ENCODE measurements around the gene DDIT4. TPM values are rescaled to one million over a fixed set of nuclear protein-coding genes. Genes with fewer than 3 reads are reported as not detected.
A peak's percentile ranks its signal among the peaks of the same experiment; 100 is the strongest.

Gene DDIT4
- total and polyA plus RNA-seq, 3 donors from 2014 or later: 46.6 to 94.3 (median 69.6) TPM

DNA sequence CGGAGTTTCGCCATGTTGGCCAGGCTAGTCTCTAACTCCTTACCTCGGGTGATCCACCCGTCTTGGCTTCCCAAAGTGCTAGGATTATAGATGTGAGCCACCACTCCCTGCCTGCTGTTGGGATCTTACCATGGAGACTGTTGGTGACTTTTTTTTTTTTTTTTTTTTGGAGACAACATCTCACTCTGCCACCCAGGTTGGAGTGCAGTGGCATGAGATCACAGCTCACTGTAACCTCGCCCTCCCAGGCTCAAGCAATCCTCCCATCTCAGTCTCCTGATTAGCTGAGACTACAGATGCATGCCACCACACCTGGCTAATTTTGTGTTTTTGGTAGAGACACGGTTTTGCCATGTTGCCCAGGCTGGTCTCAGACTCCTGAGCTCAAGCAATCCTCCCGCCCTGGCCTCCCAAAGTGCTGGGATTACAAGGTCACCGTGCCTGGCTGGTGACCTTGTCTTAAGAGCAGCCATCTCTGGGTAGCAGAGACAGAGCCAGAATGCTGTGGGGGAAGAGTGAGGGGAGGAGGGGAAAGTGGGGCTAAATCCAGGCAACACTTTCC lies 32.0 kb upstream of the DDIT4 start:
- TF ChIP-seq, protein P1, sequence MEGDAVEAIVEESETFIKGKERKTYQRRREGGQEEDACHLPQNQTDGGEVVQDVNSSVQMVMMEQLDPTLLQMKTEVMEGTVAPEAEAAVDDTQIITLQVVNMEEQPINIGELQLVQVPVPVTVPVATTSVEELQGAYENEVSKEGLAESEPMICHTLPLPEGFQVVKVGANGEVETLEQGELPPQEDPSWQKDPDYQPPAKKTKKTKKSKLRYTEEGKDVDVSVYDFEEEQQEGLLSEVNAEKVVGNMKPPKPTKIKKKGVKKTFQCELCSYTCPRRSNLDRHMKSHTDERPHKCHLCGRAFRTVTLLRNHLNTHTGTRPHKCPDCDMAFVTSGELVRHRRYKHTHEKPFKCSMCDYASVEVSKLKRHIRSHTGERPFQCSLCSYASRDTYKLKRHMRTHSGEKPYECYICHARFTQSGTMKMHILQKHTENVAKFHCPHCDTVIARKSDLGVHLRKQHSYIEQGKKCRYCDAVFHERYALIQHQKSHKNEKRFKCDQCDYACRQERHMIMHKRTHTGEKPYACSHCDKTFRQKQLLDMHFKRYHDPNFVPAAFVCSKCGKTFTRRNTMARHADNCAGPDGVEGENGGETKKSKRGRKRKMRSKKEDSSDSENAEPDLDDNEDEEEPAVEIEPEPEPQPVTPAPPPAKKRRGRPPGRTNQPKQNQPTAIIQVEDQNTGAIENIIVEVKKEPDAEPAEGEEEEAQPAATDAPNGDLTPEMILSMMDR (IDR thresholded peaks at IDR 0.05): no peak
- TF ChIP-seq POLR2A (IDR thresholded peaks at IDR 0.05): no peak
- Histone ChIP-seq H3K9me3 (no peaks in the 10 kb centered on the region), H3K36me3 (ENCODE audit: low read depth, missing control alignments) (no peaks in the 10 kb centered on the region), H3K4me1 (peaks cover 49% of the 10 kb centered on the region), H3K27ac (peak overlapping the region in 1 of 2 donors; percentile 90), H3K4me3 (no peak overlapping the region), H3K27me3 (no peaks in the 10 kb centered on the region)
- 70 to 92% methylated on average over 8 of the region's 8 CpGs for WGBS, 2 donors
- no peak for DNase-seq
- intact Hi-C loops (cut with DNase I; ENCODE audit: low total_unique reads): no loop called here

DNA sequence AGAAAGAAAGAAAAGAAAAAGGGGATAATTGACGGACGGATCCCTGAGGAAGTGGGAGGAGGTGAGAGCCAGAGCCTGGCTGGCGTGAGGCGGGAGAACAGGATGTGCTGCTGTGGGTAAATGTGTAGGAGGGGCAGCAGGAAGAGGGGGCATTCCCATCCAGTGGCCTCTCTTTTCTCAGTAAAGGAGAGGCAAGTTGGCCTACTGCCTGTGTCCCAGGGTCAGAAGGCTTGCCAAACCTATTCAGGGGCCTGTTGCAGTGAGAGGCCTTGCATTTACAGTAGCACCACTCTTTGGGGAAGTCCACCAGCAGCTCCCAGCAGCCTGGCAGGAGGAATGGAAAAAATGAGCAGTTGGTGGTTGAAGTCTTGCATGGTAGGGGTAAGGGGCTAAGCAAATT lies 31.0 kb upstream of the DDIT4 start:
- no peak for TF ChIP-seq POLR2A (IDR thresholded peaks at IDR 0.05)
- TF ChIP-seq, protein P1 (IDR thresholded peaks at IDR 0.05): no peak
- H3K27ac ChIP-seq: peak overlapping the region; percentile 73 to 90
- no peaks in the 10 kb centered on the region for H3K27me3 ChIP-seq
- 21 to 30% methylated on average over 4 of the region's 4 CpGs for WGBS, 2 donors
- no peaks in the 10 kb centered on the region for H3K9me3 ChIP-seq
- DNase-seq: peak; percentile 85
- intact Hi-C loops (cut with DNase I; ENCODE audit: low total_unique reads): no loop called here
- H3K4me1 ChIP-seq: peaks cover 58% of the 10 kb centered on the region
- H3K4me3 ChIP-seq: no peak overlapping the region
- no peaks in the 10 kb centered on the region for H3K36me3 ChIP-seq (ENCODE audit: low read depth, missing control alignments)

DNA sequence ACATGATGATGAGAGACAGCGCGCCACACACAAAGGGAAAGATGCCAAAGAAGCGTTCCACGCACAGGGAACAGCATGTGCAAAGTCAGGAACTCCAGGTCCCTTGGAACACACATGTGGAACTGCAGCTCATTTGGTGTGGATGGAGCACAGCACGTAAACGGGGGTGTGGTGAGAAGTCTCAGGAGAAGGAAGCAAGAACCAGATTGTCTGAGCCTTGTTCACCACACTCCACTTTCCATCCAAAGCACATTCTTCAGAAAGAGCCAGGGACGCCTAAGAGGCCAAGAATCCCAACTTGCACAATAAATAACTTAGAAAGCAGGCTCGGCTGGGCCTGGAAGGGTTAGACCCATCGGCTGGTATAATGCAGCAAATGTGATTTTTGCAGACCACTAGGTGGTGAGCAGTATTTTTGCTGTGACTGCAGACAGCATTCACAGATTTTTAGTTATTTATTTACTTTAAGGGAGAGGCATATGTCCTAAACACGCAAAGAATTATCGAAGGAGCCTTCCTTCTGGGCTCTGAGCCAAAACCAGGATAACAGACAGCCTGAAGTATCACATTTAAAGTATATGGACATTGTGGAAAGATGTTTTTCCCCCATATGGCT lies 29.8 kb upstream of the DDIT4 start:
- H3K27ac ChIP-seq: peak overlapping the region; percentile 73 to 90
- H3K27me3 ChIP-seq: no peaks in the 10 kb centered on the region
- intact Hi-C loops (cut with DNase I; ENCODE audit: low total_unique reads): no loop called here
- no peaks in the 10 kb centered on the region for H3K36me3 ChIP-seq (ENCODE audit: low read depth, missing control alignments)
- TF ChIP-seq, protein P1 (IDR thresholded peaks at IDR 0.05): peak in 2 of 3 experiments; percentile 10 to 13
- TF ChIP-seq POLR2A (IDR thresholded peaks at IDR 0.05): no peak
- no peak overlapping the region for H3K4me3 ChIP-seq
- 47 to 55% methylated on average over 11 of the region's 11 CpGs for WGBS, 2 donors
- peaks cover 70% of the 10 kb centered on the region for H3K4me1 ChIP-seq
- DNase-seq: peak; percentile 65
- H3K9me3 ChIP-seq: no peaks in the 10 kb centered on the region

DNA sequence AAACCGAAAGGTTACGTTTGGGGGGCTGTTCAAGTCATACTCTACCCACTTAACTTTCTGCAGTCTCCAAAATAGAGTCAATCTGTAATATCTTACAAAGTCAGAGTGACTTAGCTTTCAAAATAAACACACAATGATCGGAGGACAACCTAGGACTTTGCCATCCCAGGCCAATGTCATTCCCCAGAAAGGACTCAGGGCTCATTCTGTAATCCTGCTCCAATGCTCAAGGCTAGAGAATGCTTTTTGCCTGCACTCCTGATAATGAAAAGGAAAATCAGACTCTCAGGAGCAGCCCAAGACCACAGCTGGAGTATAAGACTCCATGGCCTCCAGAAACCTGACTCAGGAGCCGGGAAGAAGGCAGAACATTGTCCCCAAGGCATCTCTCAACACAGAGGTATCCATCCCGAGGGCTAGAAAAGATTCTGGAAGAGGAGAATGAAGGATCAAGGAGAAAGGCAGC lies 29.1 kb upstream of the DDIT4 start:
- Histone ChIP-seq H3K4me1 (peaks cover 77% of the 10 kb centered on the region), H3K4me3 (no peak overlapping the region), H3K9me3 (no peaks in the 10 kb centered on the region), H3K27ac (peak overlapping the region; percentile 73 to 90), H3K36me3 (ENCODE audit: low read depth, missing control alignments) (no peaks in the 10 kb centered on the region), H3K27me3 (no peaks in the 10 kb centered on the region)
- 36 to 53% methylated on average over 5 of the region's 5 CpGs for WGBS, 2 donors
- no peak for TF ChIP-seq POLR2A (IDR thresholded peaks at IDR 0.05)
- TF ChIP-seq, protein P1 (IDR thresholded peaks at IDR 0.05): no peak
- DNase-seq: no peak
- intact Hi-C loops (cut with DNase I; ENCODE audit: low total_unique reads): no loop called here

Data from testis (tissue), 3 donors.